Hepatocyte (in vitro differentiated cells): ENCODE measurements around the gene PPP2R2C. TPM values are rescaled to one million over a fixed set of nuclear protein-coding genes. Genes with fewer than 3 reads are reported as not detected.

ENCODE experiments used
- DNase-seq: peaks from one replicate; pipeline ENCODE4 v3.0.0-alpha.2; 2016; ENCODE audit warnings: low spot score
- H2AFZ ChIP-seq: fragments of 200-600 bp; sonication (generic); 2 replicates; pipeline ENCODE4 v1.6.0; 2016; ENCODE audit warnings: antibody characterized with exemption, mild to moderate bottlenecking
- H3K27ac ChIP-seq: fragments of 200-600 bp; sonication (generic); 2 replicates; pipeline ENCODE4 v1.5.1; 2016; ENCODE audit warnings: mild to moderate bottlenecking
- H3K27me3 ChIP-seq: fragments of 200-600 bp; sonication (generic); 2 replicates; pipeline ENCODE4 v1.6.1; 2016
- H3K36me3 ChIP-seq: fragments of 200-600 bp; sonication (generic); replicated peaks from 2 replicates; pipeline ENCODE4 v1.5.1; 2016; ENCODE audit warnings: low read depth; ENCODE audit not compliant: insufficient read depth
- H3K4me1 ChIP-seq: fragments of 200-600 bp; sonication (generic); 2 replicates; pipeline ENCODE4 v1.5.1; 2016; ENCODE audit warnings: mild to moderate bottlenecking, moderate library complexity; ENCODE audit not compliant: insufficient read depth
- H3K4me2 ChIP-seq: fragments of 200-600 bp; sonication (generic); 2 replicates; pipeline ENCODE4 v1.6.0; 2016
- H3K4me3 ChIP-seq: fragments of 200-600 bp; sonication (generic); 2 replicates; pipeline ENCODE4 v1.5.1; 2016; ENCODE audit warnings: mild to moderate bottlenecking
- H3K79me2 ChIP-seq: fragments of 200-600 bp; sonication (generic); 2 replicates; pipeline ENCODE4 v1.6.0; 2017; ENCODE audit warnings: mild to moderate bottlenecking
- H3K9me2 ChIP-seq: fragments of 200-600 bp; sonication (generic); replicated peaks from 2 replicates; pipeline ENCODE4 v1.6.0; 2017; ENCODE audit warnings: mild to moderate bottlenecking; ENCODE audit not compliant: insufficient read depth
- H3K9me3 ChIP-seq: fragments of 200-600 bp; sonication (generic); 2 replicates; pipeline ENCODE4 v1.5.1; 2016; ENCODE audit warnings: low read depth, mild to moderate bottlenecking
- H4K20me1 ChIP-seq: fragments of 200-600 bp; sonication (generic); 2 replicates; pipeline ENCODE4 v1.6.0; 2016; ENCODE audit warnings: mild to moderate bottlenecking; ENCODE audit not compliant: insufficient read depth, poor library complexity, severe bottlenecking
- CTCF ChIP-seq: fragments of 200-600 bp; sonication (generic); IDR thresholded peaks from 2 replicates; pipeline ENCODE4 v1.5.1; 2016; ENCODE audit warnings: antibody characterized with exemption, mild to moderate bottlenecking; ENCODE audit not compliant: poor library complexity
- EZH2 ChIP-seq: fragments of 200-600 bp; sonication (generic); IDR thresholded peaks from 2 replicates; pipeline ENCODE4 v1.6.1; 2016; ENCODE audit warnings: antibody characterized with exemption, mild to moderate bottlenecking, borderline replicate concordance
- EZH2phosphoT487 ChIP-seq: fragments of 200-600 bp; sonication (generic); IDR thresholded peaks from one replicate; pipeline ENCODE4 v1.6.1; 2018; ENCODE audit warnings: antibody characterized with exemption, mild to moderate bottlenecking, low read depth, moderate library complexity; ENCODE audit not compliant: unreplicated experiment, severe bottlenecking
- WGBS: methylation state at CpG from one replicate; pipeline ENCODE4 v1.1.6; 2016; ENCODE audit warnings: low lambda C conversion rate; ENCODE audit errors: missing lambda C conversion rate; 5-methylcytosine and 5-hydroxymethylcytosine counted together
- polyA plus RNA-seq: library from polyadenylated mRNA; unstranded; fragments of >200 nt; fragmentation: Nextera tagmentation; extraction: Ambion mirVana; gene quantifications from 2 replicates; pipeline ENCODE4 v1.2.1, GENCODE V29; 2016
- total RNA-seq: library from RNA; depleted of rRNA; stranded (reverse); fragments of >200 nt; gene quantifications from 2 replicates; pipeline ENCODE4 v1.2.3, GENCODE V29; 2014

The PPP2R2C gene
- total and polyA plus RNA-seq, 2 experiments from 2014 or later, result 0.35 to 0.67 TPM

- Histone ChIP-seq H2AFZ (no peak overlapping the region), H3K79me2 (no peaks in the 10 kb centered on the region), H3K9me3 (no peaks in the 10 kb centered on the region), H3K4me1 (no peaks in the 10 kb centered on the region), H3K9me2 (no peaks in the 10 kb centered on the region), H3K4me3 (no peak overlapping the region), H4K20me1 (no peaks in the 10 kb centered on the region), H3K27me3 (peaks cover 5% of the 10 kb centered on the region), H3K4me2 (no peak overlapping the region), H3K27ac (no peak overlapping the region), H3K36me3 (no peaks in the 10 kb centered on the region)
- no peak for TF ChIP-seq EZH2phosphoT487
- TF ChIP-seq CTCF, result no peak
- TF ChIP-seq EZH2, result no peak
- WGBS, result 90% methylated on average over 9 of the region's 9 CpGs
- DNase-seq, result no peak
These were observed 88.5 kb downstream of the PPP2R2C start for GRCh38 chr4:6383929-6384328.

GRCh38 chr4:6383009-6383404 is 89.4 kb downstream of the PPP2R2C start:
- Histone ChIP-seq H3K27me3 (peaks cover 5% of the 10 kb centered on the region), H3K36me3 (no peaks in the 10 kb centered on the region), H3K27ac (no peak overlapping the region), H4K20me1 (no peaks in the 10 kb centered on the region), H3K4me2 (no peak overlapping the region), H3K9me2 (no peaks in the 10 kb centered on the region), H3K79me2 (no peaks in the 10 kb centered on the region), H3K4me1 (no peaks in the 10 kb centered on the region), H3K9me3 (no peaks in the 10 kb centered on the region), H3K4me3 (no peak overlapping the region), H2AFZ (no peak overlapping the region)
- no peak for DNase-seq
- WGBS, result 90% methylated on average over 10 of the region's 10 CpGs
- TF ChIP-seq EZH2 (no peak), CTCF (no peak), EZH2phosphoT487 (no peak)

- Histone ChIP-seq H3K9me2 (no peaks in the 10 kb centered on the region), H3K27me3 (peaks cover 5% of the 10 kb centered on the region), H2AFZ (no peak overlapping the region), H4K20me1 (no peaks in the 10 kb centered on the region), H3K9me3 (no peaks in the 10 kb centered on the region), H3K79me2 (no peaks in the 10 kb centered on the region), H3K4me2 (no peak overlapping the region), H3K4me1 (no peaks in the 10 kb centered on the region), H3K36me3 (no peaks in the 10 kb centered on the region), H3K4me3 (no peak overlapping the region), H3K27ac (no peak overlapping the region)
- TF ChIP-seq EZH2, result no peak
- no peak for TF ChIP-seq CTCF
- TF ChIP-seq EZH2phosphoT487, result no peak
- WGBS, result 89% methylated on average over 4 of the region's 4 CpGs
- DNase-seq, result no peak
These were observed 90.8 kb downstream of the PPP2R2C start for GRCh38 chr4:6381571-6382123.
